Esophagus muscularis mucosa (tissue), 3 donors: ENCODE data around the gene LMOD1.

ENCODE experiments used
- POLR2A ChIP-seq: fragments of 450-650 bp; IDR thresholded peaks from one replicate; pipeline ENCODE4 v1.6.1; 2017; ENCODE audit warnings: antibody characterized with exemption, moderate library complexity, mild to moderate bottlenecking, low read depth
- TF ChIP-seq, protein P1 (sequence below), 3 experiments: fragments of 200-600 bp in 2 of 3; fragments of 450-650 bp in 1 of 3; sonication (generic) in 2 of 3; IDR thresholded peaks; one replicate each; pipeline ENCODE4 v1.5.1; 2017 to 2019; ENCODE audit warnings: antibody characterized with exemption in 3 of 3, mild to moderate bottlenecking in 2 of 3, moderate library complexity in 1 of 3

DNA sequence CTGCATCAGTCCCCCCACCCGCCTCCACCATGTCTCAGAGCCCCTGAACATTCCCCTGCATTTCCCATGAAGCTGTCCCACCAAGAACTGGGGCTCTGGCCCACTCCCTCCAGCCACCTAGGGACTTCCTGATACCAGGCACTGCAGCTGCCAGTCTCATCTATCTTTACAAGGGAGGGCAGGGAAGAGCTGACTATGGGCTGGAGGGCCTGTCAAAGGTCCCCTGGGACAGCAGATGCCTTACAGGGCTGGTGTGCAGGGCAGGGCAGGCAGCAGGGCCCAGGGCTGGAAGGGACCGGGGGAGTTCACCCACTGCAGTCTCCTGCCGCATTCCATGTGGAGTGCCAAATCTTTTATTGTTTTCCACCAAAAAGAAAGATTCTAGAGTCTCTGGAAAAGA lies 40.0 kb downstream of the LMOD1 start:
- TF ChIP-seq, protein P1, sequence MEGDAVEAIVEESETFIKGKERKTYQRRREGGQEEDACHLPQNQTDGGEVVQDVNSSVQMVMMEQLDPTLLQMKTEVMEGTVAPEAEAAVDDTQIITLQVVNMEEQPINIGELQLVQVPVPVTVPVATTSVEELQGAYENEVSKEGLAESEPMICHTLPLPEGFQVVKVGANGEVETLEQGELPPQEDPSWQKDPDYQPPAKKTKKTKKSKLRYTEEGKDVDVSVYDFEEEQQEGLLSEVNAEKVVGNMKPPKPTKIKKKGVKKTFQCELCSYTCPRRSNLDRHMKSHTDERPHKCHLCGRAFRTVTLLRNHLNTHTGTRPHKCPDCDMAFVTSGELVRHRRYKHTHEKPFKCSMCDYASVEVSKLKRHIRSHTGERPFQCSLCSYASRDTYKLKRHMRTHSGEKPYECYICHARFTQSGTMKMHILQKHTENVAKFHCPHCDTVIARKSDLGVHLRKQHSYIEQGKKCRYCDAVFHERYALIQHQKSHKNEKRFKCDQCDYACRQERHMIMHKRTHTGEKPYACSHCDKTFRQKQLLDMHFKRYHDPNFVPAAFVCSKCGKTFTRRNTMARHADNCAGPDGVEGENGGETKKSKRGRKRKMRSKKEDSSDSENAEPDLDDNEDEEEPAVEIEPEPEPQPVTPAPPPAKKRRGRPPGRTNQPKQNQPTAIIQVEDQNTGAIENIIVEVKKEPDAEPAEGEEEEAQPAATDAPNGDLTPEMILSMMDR (IDR thresholded peaks at IDR 0.05), result no peak
- no peak for TF ChIP-seq POLR2A
